GM13977 (cell line): ENCODE measurements around the gene CABP4.

Experiments
- DNase-seq: peaks from one replicate; pipeline ENCODE4 v3.0.0; 2012; ENCODE audit warnings: low spot score
- CTCF ChIP-seq: IDR thresholded peaks from 2 replicates; pipeline ENCODE4 v1.5.1; 2012; ENCODE audit warnings: mild to moderate bottlenecking, control low read depth; ENCODE audit not compliant: insufficient read depth; ENCODE audit errors: extremely low read depth, missing control alignments
- in situ Hi-C: fragments of 300-500 bp; cut with MboI; formaldehyde crosslinking; loops from one replicate; pipeline ENCODE4 v1.12.0; 2022; ENCODE audit warnings: low sequenced_read_pairs, low pct_unique_long_range_greater_than_20kb, mixed read lengths, inconsistent platforms; ENCODE audit not compliant: unreplicated experiment

Gene CABP4

DNA sequence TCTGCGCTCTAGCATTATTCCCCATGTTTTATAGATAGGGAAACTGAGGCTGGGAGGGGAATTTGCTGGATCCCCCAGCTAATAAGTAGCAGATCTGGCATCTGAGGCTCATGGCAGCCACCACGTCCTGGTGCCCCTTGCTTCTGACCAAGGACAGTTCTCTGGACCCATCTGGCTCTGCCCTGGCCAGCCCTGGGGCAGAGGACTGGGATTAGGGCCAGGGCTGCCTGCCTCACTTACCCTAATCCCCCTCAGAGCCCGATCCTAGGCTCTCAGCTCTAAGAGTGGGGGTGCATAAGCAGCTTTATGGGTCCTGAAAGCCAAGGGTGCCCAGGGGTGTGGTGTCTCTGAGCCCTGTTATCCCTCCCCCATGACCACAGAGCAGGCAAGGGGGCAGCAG lies at the start of gene CABP4:
CABP4 (plus strand) TSS at position 301 of the 400 bp plus-strand sequence; CDS start at position 371, 70 bp downstream.
- DNase-seq: no peak
- no peak for TF ChIP-seq CTCF
- in situ Hi-C loops: no loop called here

GRCh38 chr11:67405688-67406339 lies 49.3 kb upstream of the CABP4 start:
- no peak for DNase-seq
- no peak for TF ChIP-seq CTCF
- in situ Hi-C loops: loop anchor here (10.0 kb wide), 1 partner anchor 59 kb away; the partner anchor contains the start of gene TMEM134

GRCh38 chr11:67406420-67406968 lies 48.7 kb upstream of the CABP4 start:
- in situ Hi-C loops: loop anchor here (10.0 kb wide), 1 partner anchor 58 kb away; the partner anchor contains the start of gene TMEM134
- DNase-seq: no peak
- no peak for TF ChIP-seq CTCF

DNA sequence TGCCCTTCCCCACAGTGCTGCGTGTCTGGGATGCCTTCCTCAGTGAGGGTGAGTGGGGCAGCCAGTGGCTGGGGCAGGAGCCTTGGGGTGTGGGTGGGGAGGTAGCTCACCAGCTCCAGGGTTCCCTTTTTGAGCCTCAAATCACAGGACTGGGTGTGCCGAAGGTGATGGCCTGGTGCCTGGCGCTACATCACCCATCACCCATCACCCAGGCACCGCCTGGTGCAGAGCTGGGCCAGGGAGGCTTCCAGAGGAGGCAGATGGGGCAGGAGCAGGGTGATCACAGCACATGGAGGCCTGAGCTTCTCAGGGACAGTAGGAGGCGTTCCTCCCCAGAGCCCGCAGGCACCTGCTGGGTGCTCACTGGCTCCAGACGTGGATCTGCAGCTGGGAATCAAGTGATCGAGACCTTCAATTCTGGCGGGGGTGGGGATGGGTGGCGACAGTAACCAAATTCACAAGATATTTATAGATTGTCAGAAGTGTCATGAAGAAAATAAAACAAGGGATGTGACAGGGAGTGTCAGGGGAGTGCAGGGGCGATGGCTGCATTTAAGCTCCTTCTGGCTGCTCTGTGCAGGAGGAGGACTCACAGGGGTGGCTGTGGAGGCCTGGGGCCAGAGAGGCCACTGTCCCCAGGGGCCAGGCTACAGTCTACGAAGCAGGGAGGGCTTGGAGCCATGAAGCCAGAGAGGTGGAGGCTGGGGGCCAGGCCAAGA lies 48.0 kb upstream of the CABP4 start:
- no peak for DNase-seq
- TF ChIP-seq CTCF: no peak
- in situ Hi-C loops: loop anchor here (10.0 kb wide), 1 partner anchor 58 kb away; the partner anchor contains the start of gene TMEM134

- in situ Hi-C loops: loop anchor here (10.0 kb wide), 1 partner anchor 57 kb away; the partner anchor contains the start of gene TMEM134
- TF ChIP-seq CTCF: no peak
- no peak for DNase-seq
Measured at GRCh38 chr11:67407688-67408163, 47.4 kb upstream of the CABP4 start.

- TF ChIP-seq CTCF: no peak
- no peak for DNase-seq
- in situ Hi-C loops: loop anchor here (10.0 kb wide), 1 partner anchor 56 kb away; the partner anchor contains the start of gene TMEM134
Measured at GRCh38 chr11:67408437-67409200, 46.5 kb upstream of the CABP4 start.
